Caco-2 (cell line): Measurements from ENCODE around the gene PSMC1. TPM values are rescaled to one million over a fixed set of nuclear protein-coding genes. Genes with fewer than 3 reads are reported as not detected.
"Not testable (repeated sequence)": the region's sequence is repeated elsewhere in the genome, so short reads cannot be mapped to it uniquely, and the experiment has no call there.

Source experiments
- Bru-seq: library from RNA; stranded (reverse); fragments of 400-500 nt; gene quantifications from one replicate; lab custom pipeline; 2021; lab: Mats Ljungman, UMichigan
- BruChase-seq, 2 experiments: library from RNA; stranded (reverse); fragments of 400-500 nt; gene quantifications; one replicate each; lab custom pipeline; 2021; lab: Mats Ljungman, UMichigan
- BruUV-seq: library from RNA; stranded (reverse); fragments of 400-500 nt; replicated peaks from 2 replicates; lab custom pipeline; 2021; lab: Mats Ljungman, UMichigan
- CTCF ChIA-PET: fragments of 300-600 bp; sonication (Branson Sonifier 250); formaldehyde crosslinking; loops from one replicate; lab custom pipeline; 2022; ENCODE audit warnings: antibody characterized with exemption; lab: Charles Lee
- POLR2A ChIA-PET: fragments of 300-600 bp; sonication (Branson Sonifier 250); formaldehyde crosslinking; loops from one replicate; lab custom pipeline; 2022; ENCODE audit warnings: antibody characterized with exemption; lab: Charles Lee
- DNase-seq, 2 experiments: peaks; one replicate each; pipeline versions ENCODE4 v3.0.0 to v3.0.0-alpha.2; 2020 to 2022
- H3K27me3 ChIP-seq: replicated peaks from 2 replicates; pipeline ENCODE4 v1.6.0; 2011; ENCODE audit warnings: low read length; ENCODE audit not compliant: control insufficient read depth, insufficient read depth
- H3K36me3 ChIP-seq: 2 replicates; pipeline ENCODE4 v1.5.1; 2011; ENCODE audit warnings: low read length; ENCODE audit not compliant: control insufficient read depth, insufficient read depth
- H3K4me1 ChIP-seq: fragments of 250-450 bp; sonication (Bioruptor Pico); 2 replicates; pipeline ENCODE4 v1.5.1; 2020; ENCODE audit warnings: mild to moderate bottlenecking
- H3K4me3 ChIP-seq: 2 replicates; pipeline ENCODE4 v1.5.1; 2011; ENCODE audit warnings: low read depth, mild to moderate bottlenecking, control low read depth, low read length
- H3K9me3 ChIP-seq: fragments of 250-450 bp; sonication (Bioruptor Pico); 2 replicates; pipeline ENCODE4 v1.5.1; 2020; ENCODE audit warnings: mild to moderate bottlenecking, moderate library complexity
- H3K27ac Mint-ChIP-seq: one replicate; pipeline ENCODE4 v1.8.0; 2022; ENCODE audit warnings: mixed read lengths; ENCODE audit not compliant: unreplicated experiment
- H3K27me3 Mint-ChIP-seq: one replicate; pipeline ENCODE4 v1.8.0; 2022; ENCODE audit warnings: mixed read lengths; ENCODE audit not compliant: insufficient read depth, unreplicated experiment
- H3K36me3 Mint-ChIP-seq: one replicate; pipeline ENCODE4 v1.8.0; 2022; ENCODE audit warnings: mild to moderate bottlenecking, mixed read lengths; ENCODE audit not compliant: insufficient read depth, unreplicated experiment
- H3K4me1 Mint-ChIP-seq: one replicate; pipeline ENCODE4 v1.8.0; 2022; ENCODE audit warnings: low read depth, mixed read lengths; ENCODE audit not compliant: unreplicated experiment
- H3K4me3 Mint-ChIP-seq: one replicate; pipeline ENCODE4 v1.8.0; 2022; ENCODE audit warnings: mild to moderate bottlenecking, moderate library complexity, mixed read lengths; ENCODE audit not compliant: unreplicated experiment
- H3K9me3 Mint-ChIP-seq: one replicate; pipeline ENCODE4 v1.8.0; 2022; ENCODE audit warnings: mixed read lengths; ENCODE audit not compliant: unreplicated experiment
- intact Hi-C: fragments of 100-400 bp; cut with micrococcal nuclease; formaldehyde crosslinking; loops from one replicate; pipeline ENCODE4 v1.10.0; 2022; ENCODE audit not compliant: unreplicated experiment
- long read RNA-seq: library from polyadenylated mRNA; stranded (forward); transcript quantifications from one replicate; pipeline ENCODE4 v2.0.0, GENCODE V29; 2022
- total RNA-seq: library from RNA; stranded (reverse); gene quantifications from 2 replicates; pipeline ENCODE4 v1.2.3, GENCODE V29; 2022
- TF ChIP-seq, protein P1 (sequence below), 2 experiments: fragments of 200-600 bp in 1 of 2; IDR thresholded peaks; 1 replicate in 1 of 2; 2 replicates in 1 of 2; pipeline versions ENCODE4 v1.5.1 to v1.8.0; 2011 to 2022; ENCODE audit warnings: antibody characterized with exemption in 1 of 2, control low read depth in 1 of 2, inconsistent platforms in 1 of 2, low read depth in 1 of 2, low read length in 1 of 2, mild to moderate bottlenecking in 1 of 2, moderate library complexity in 1 of 2; ENCODE audit not compliant: insufficient read depth in 1 of 2, severe bottlenecking in 1 of 2, unreplicated experiment in 1 of 2

The PSMC1 gene
- 101 TPM in 2 replicates for total RNA-seq
- percentile 87 among the genes with signal in this experiment for Bru-seq, nascent RNA
- percentile 88 among the genes with signal in this experiment for BruChase-seq, experiment 1, labeled RNA remaining after a 2-hour chase
- BruChase-seq, experiment 2, labeled RNA remaining after a 6-hour chase: percentile 95 among the genes with signal in this experiment
- long read RNA-seq, full-length matches to known transcripts: 543 of 581 reads
- long read RNA-seq, partial matches to known transcripts: 17 of 581 reads
- long read RNA-seq, other reads (novel, unspliced or antisense): 21 of 581 reads

DNA sequence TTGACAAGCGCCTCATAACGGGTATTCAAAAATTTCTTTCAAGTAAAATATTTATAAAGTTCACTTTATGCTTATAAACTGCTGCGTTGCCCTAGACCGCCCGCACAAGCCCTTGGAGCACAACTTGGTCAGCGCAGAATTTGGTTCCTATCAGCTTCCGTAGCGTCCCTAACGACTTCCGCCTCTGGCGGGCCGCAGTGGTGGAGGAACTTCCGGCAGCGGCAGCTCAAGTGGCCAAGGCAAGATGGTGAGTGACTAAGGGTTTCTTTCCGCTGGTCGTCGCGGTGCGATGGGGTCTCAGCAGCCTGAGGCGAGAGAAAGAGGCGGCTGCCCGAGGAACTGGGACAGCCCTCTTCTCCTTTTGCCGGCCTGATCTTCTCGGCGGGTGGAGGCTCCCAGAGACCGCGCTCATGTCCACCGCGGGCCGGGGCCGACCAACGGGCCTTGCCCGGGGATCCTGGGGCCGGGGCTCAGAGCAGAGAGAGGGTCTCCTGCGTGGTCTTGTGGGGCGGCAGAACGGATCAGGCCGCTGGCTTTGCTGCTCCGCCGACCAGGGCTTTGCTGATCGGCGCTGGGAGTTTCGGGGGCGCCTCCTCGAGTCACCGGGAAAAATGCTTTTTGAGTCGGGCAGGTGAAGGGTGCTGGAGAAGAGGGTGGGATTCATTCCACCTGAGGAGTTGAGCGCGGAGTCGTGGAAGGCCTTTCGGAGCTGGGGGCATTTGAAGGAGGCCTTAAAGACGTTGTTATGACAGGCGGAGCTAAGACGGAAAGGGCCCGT is at the start of gene PSMC1:
Gene PSMC1 (plus strand): TSS at position 200 of the 778 bp plus-strand sequence. CDS start 45 bp downstream, at position 245.
- no peaks in the 10 kb centered on the region for H3K9me3 ChIP-seq
- Mint-ChIP-seq H3K27me3 (peaks cover 4% of the 10 kb centered on the region), H3K27ac (peak within 1 kb of the TSS; percentile 97), H3K9me3 (no peaks in the 10 kb centered on the region), H3K4me3 (peak within 1 kb of the TSS; percentile 99), H3K36me3 (peaks cover 37% of the 10 kb centered on the region), H3K4me1 (peaks cover 7% of the 10 kb centered on the region)
- peak within 1 kb of the TSS; percentile 91 for H3K4me3 ChIP-seq
- DNase-seq: peak; percentile 89 to 91
- intact Hi-C loops: no loop called here
- TF ChIP-seq, protein P1, sequence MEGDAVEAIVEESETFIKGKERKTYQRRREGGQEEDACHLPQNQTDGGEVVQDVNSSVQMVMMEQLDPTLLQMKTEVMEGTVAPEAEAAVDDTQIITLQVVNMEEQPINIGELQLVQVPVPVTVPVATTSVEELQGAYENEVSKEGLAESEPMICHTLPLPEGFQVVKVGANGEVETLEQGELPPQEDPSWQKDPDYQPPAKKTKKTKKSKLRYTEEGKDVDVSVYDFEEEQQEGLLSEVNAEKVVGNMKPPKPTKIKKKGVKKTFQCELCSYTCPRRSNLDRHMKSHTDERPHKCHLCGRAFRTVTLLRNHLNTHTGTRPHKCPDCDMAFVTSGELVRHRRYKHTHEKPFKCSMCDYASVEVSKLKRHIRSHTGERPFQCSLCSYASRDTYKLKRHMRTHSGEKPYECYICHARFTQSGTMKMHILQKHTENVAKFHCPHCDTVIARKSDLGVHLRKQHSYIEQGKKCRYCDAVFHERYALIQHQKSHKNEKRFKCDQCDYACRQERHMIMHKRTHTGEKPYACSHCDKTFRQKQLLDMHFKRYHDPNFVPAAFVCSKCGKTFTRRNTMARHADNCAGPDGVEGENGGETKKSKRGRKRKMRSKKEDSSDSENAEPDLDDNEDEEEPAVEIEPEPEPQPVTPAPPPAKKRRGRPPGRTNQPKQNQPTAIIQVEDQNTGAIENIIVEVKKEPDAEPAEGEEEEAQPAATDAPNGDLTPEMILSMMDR (IDR thresholded peaks at IDR 0.05; ENCODE audit: insufficient read depth in 1 of 2, low read depth in 1 of 2, low read length in 1 of 2, severe bottlenecking in 1 of 2, unreplicated experiment in 1 of 2): no peak
- BruUV-seq: TSS peak; percentile 55
- no peaks in the 10 kb centered on the region; the same call in 1 of the 2 replicates for H3K36me3 ChIP-seq
- CTCF ChIA-PET: interaction anchor here (0.6 to 1.4 kb wide), 3 partner anchors 9 to 300 kb away, joined by 3 to 4 read pairs (median 3); no protein-coding TSS in a partner anchor
- H3K4me1 ChIP-seq: no peaks in the 10 kb centered on the region
- POLR2A ChIA-PET: interaction anchor here (0.6 kb wide), 1 partner anchor 33 kb away, joined by 3 read pairs; no protein-coding TSS in a partner anchor
- no peaks in the 10 kb centered on the region for H3K27me3 ChIP-seq

- Histone ChIP-seq H3K4me1 (no peaks in the 10 kb centered on the region), H3K4me3 (no peak overlapping the region), H3K36me3 (no peaks in the 10 kb centered on the region), H3K27me3 (no peaks in the 10 kb centered on the region), H3K9me3 (no peaks in the 10 kb centered on the region)
- ChIA-PET CTCF (no interaction called here), POLR2A (no interaction called here)
- Mint-ChIP-seq H3K27ac (no peak overlapping the region), H3K4me3 (no peak overlapping the region), H3K9me3 (peaks cover 24% of the 10 kb centered on the region), H3K27me3 (peaks cover 4% of the 10 kb centered on the region), H3K36me3 (no peaks in the 10 kb centered on the region), H3K4me1 (no peaks in the 10 kb centered on the region)
- TF ChIP-seq, protein P1 (IDR thresholded peaks at IDR 0.05; ENCODE audit: insufficient read depth in 1 of 2, low read depth in 1 of 2, low read length in 1 of 2, severe bottlenecking in 1 of 2, unreplicated experiment in 1 of 2): no peak
- no TSS peak for BruUV-seq
- intact Hi-C loops: no loop called here
- no peak for DNase-seq
Measured at GRCh38 chr14:90213099-90213748, 43.1 kb upstream of the PSMC1 start.

DNA sequence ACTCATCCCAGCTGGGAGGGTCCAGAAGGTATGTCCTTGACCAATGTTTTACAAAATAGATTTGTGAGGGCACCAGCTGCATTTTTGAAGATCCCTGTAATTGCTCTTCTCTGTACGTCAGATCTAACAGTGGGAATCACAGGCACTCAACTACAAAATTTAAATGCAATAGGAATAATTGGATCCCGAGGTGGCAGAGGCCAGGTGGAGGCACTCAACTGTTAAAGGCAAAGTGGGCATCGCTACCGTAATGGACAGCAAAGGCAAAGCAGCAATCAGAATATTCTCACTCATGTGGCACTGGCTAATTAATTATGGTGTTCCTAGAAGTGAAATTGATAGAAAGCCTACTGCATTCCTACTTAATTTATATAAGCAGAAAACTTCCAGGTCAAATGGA is 27.9 kb upstream of the PSMC1 start:
- no peak for DNase-seq
- Mint-ChIP-seq H3K27ac (no peak overlapping the region), H3K9me3 (peaks cover 9% of the 10 kb centered on the region), H3K4me3 (no peak overlapping the region), H3K4me1 (no peaks in the 10 kb centered on the region), H3K27me3 (peaks cover 18% of the 10 kb centered on the region), H3K36me3 (no peaks in the 10 kb centered on the region)
- BruUV-seq: no TSS peak
- Histone ChIP-seq H3K27me3 (no peaks in the 10 kb centered on the region), H3K4me3 (no peak overlapping the region), H3K9me3 (no peaks in the 10 kb centered on the region), H3K4me1 (no peaks in the 10 kb centered on the region), H3K36me3 (no peaks in the 10 kb centered on the region)
- POLR2A ChIA-PET: no interaction called here
- intact Hi-C loops: no loop called here
- TF ChIP-seq, protein P1 (IDR thresholded peaks at IDR 0.05; ENCODE audit: insufficient read depth in 1 of 2, low read depth in 1 of 2, low read length in 1 of 2, severe bottlenecking in 1 of 2, unreplicated experiment in 1 of 2): no peak
- CTCF ChIA-PET: no interaction called here

GRCh38 chr14:90229942-90230341 is 26.4 kb upstream of the PSMC1 start:
- H3K27me3 ChIP-seq, H3K27ac Mint-ChIP-seq, H3K9me3 ChIP-seq, POLR2A ChIA-PET, H3K36me3 ChIP-seq, H3K4me1 Mint-ChIP-seq, DNase-seq, BruUV-seq, H3K4me3 Mint-ChIP-seq, H3K36me3 Mint-ChIP-seq, H3K4me3 ChIP-seq, H3K4me1 ChIP-seq, intact Hi-C loops, H3K9me3 Mint-ChIP-seq, CTCF ChIA-PET: not testable (repeated sequence)
- H3K27me3 Mint-ChIP-seq: peaks cover 12% of the 10 kb centered on the region
